Heart left ventricle (tissue), 16 donors: ENCODE results near the gene RNF126. TPM values are rescaled to one million over a fixed set of nuclear protein-coding genes. Genes with fewer than 3 reads are reported as not detected.
A peak's percentile ranks its signal among the peaks of the same experiment; 100 is the strongest.

Experiments
- ATAC-seq, 4 donors: fragments of 200-7000 bp; cut with Tn5 transposase; one replicate each; pipeline ENCODE4 v1.9.1; 2020 to 2022; ENCODE audit warnings: moderate library complexity in 4 of 4, mild to moderate bottlenecking in 3 of 4, moderate number of reproducible peaks in 1 of 4
- DNase-seq, 5 donors: peaks; one replicate each; pipeline ENCODE4 v3.0.0-alpha.2; 2020
- H3K27ac ChIP-seq, 12 donors: fragments of 200-600 bp; sonication (generic) in 4 of 12; one replicate each; pipeline versions ENCODE4 v1.5.0 to v1.8.0; 2016 to 2022; ENCODE audit warnings: mild to moderate bottlenecking in 2 of 12
- H3K27me3 ChIP-seq, 9 donors: fragments of 200-600 bp; sonication (generic) in 2 of 9; one replicate each; pipeline versions ENCODE4 v1.5.1 to v1.8.0; 2016 to 2022; ENCODE audit warnings: mild to moderate bottlenecking in 3 of 9
- H3K36me3 ChIP-seq, 9 donors: fragments of 200-600 bp; sonication (generic) in 2 of 9; one replicate each; pipeline versions ENCODE4 v1.5.0 to v1.8.0; 2018 to 2022; ENCODE audit warnings: mild to moderate bottlenecking in 2 of 9
- H3K4me1 ChIP-seq, 12 donors: fragments of 200-600 bp; sonication (generic) in 4 of 12; one replicate each; pipeline versions ENCODE4 v1.5.0 to v1.8.0; 2016 to 2022; ENCODE audit warnings: mild to moderate bottlenecking in 3 of 12
- H3K4me3 ChIP-seq, 12 donors: fragments of 200-600 bp; sonication (generic) in 4 of 12; one replicate each; pipeline versions ENCODE4 v1.5.0 to v1.8.0; 2017 to 2022; ENCODE audit warnings: mild to moderate bottlenecking in 9 of 12, moderate library complexity in 4 of 12
- H3K9me3 ChIP-seq, 12 donors: fragments of 200-600 bp; sonication (generic) in 4 of 12; one replicate each; pipeline versions ENCODE4 v1.5.0 to v1.8.0; 2016 to 2022; ENCODE audit warnings: mild to moderate bottlenecking in 1 of 12
- POLR2A ChIP-seq, 2 donors: fragments of 450-650 bp; IDR thresholded peaks; one replicate each; pipeline ENCODE4 v1.6.1; 2017; ENCODE audit warnings: antibody characterized with exemption in 2 of 2, mild to moderate bottlenecking in 2 of 2, moderate library complexity in 2 of 2
- WGBS, 4 donors: extraction: QIAGEN DNeasy Blood & Tissue Kit in 2 of 4; methylation state at CpG; one replicate each; pipeline versions ENCODE4 v1.1.5 to v1.1.7; 2013 to 2018; 5-methylcytosine and 5-hydroxymethylcytosine counted together
- intact Hi-C, 10 donors: fragments of 100-400 bp; cut with DNase I; formaldehyde crosslinking; loops; one replicate each; pipeline versions ENCODE4 v1.11.1 to v1.14.2; 2022
- polyA plus RNA-seq, 2 donors: library from polyadenylated mRNA; stranded (reverse); fragments of 200-250 nt; gene quantifications; one replicate each; pipeline ENCODE4 v1.2.3, GENCODE V29; 2013
- total RNA-seq, 9 donors: library from RNA; depleted of rRNA in 2 of 9; stranded (reverse); fragments of >200 nt in 2 of 9; fragmentation: NEBNext Ultra II Directional in 3 of 9; extraction: Animal tissue kit (Norgen Biotek cat#: 25700) in 3 of 9; gene quantifications; one replicate each; pipeline versions ENCODE4 v1.1.0 to v1.2.4, GENCODE V29; 2016 to 2023
- TF ChIP-seq, protein P1 (sequence below), 12 donors: fragments of 200-600 bp; sonication (generic) in 4 of 12; IDR thresholded peaks; one replicate each; pipeline versions ENCODE4 v1.5.0 to v1.8.0; 2018 to 2022; ENCODE audit warnings: antibody characterized with exemption in 12 of 12, mild to moderate bottlenecking in 5 of 12
- donor health status: ischemic (EF 13 %, LVEDD 7.1; RV severe dilation, severe dysfunction).
- donor health status: healthy with polysubstance abuse.
- donor health status: DM: no; HTN: yes; CAD: no.
- donor health status: DM: no; HTN: no; CAD: no.
- donor health status: ischemic (EF 25% LVEDD 6.9; RV normal size, moderate dysfunction).
- donor health status: ischemic (EF 25% LVEDD 5.7; RV mildly dilated, moderate dysfunction).
- donor health status: healthy.
- donor health status: DM: yes; HTN: yes; CAD: no.
- donor health status: ischemic (EF 35%, LVEDD 5.7; RV mildly dilated, moderate dysfunction).
- donor health status: nonischemic (EF 11% LVEDD 7.7; RV severe dilation, severe dysfunction).
- donor health status: DM: yes; HTN: yes; CAD: no.
- donor health status: PGD.
- donor health status: ischemic (EF 29% LVEDD 5.4; RV normal size, mild dysfunction).
- donor health status: nonischemic (EF 23%, LVEDD 6.1; RV moderate dilation, normal function).

The RNF126 gene
- total and polyA plus RNA-seq, 11 donors, result 21.6 to 105 (median 29.4) TPM

DNA sequence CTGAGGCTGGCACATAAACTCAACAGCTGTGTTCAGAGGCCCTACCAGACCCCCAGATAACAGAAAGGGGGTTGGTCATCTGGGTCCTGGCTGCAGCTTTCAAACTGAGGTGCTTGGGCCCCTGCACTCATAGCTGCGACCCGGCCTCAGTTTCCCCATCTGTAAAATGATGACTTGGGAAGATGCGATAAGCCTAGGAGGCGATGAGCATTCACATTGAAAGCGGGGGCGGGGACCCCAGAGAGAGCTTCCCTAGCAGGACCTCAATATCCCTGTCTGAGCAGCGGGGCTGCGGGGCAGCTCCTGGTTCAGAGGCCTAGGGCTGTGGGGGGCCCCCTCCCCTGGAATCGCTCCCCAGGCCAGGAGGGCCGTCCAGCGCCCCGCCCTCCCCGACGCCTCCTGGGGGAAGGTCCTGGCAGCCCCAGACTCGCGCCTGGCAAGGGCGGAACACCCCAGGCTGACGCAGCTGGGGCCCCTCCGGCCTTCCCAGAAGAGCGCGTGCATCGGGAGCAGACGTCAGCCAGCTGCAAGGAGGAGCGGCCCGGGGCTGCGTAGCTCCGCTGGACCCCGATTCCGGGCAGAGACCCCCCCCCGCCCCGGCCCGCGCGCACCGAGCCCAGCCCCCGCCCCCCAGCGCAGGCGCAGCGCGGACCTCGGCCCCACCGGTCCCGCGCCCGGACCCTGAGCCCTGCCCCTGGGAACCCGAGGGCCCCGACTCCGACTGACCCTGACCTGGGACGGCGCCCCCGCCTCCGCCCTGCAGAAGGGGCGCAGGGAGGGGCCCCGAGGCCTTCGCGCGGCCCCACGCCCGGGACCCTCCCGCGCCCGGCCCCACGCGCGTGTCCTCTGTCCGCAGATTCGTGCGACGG is 16.6 kb upstream of the RNF126 start:
- Histone ChIP-seq H3K4me3 (peak overlapping the region; percentile 51 to 96 (median 80)), H3K27ac (peak overlapping the region; percentile 83 to 99 (median 98)), H3K27me3 (peaks cover 0 to 18% (median 0%) of the 10 kb centered on the region in 9 donors), H3K4me1 (peaks cover 4 to 58% (median 24%) of the 10 kb centered on the region in 12 donors), H3K36me3 (peaks cover 0 to 9% (median 3%) of the 10 kb centered on the region in 9 donors), H3K9me3 (no peaks in the 10 kb centered on the region)
- TF ChIP-seq, protein P1, sequence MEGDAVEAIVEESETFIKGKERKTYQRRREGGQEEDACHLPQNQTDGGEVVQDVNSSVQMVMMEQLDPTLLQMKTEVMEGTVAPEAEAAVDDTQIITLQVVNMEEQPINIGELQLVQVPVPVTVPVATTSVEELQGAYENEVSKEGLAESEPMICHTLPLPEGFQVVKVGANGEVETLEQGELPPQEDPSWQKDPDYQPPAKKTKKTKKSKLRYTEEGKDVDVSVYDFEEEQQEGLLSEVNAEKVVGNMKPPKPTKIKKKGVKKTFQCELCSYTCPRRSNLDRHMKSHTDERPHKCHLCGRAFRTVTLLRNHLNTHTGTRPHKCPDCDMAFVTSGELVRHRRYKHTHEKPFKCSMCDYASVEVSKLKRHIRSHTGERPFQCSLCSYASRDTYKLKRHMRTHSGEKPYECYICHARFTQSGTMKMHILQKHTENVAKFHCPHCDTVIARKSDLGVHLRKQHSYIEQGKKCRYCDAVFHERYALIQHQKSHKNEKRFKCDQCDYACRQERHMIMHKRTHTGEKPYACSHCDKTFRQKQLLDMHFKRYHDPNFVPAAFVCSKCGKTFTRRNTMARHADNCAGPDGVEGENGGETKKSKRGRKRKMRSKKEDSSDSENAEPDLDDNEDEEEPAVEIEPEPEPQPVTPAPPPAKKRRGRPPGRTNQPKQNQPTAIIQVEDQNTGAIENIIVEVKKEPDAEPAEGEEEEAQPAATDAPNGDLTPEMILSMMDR (IDR thresholded peaks at IDR 0.05), result no peak
- no peak for TF ChIP-seq POLR2A (IDR thresholded peaks at IDR 0.05)
- peak in 3 of 4 donors; percentile 27 to 35 (median 32) for ATAC-seq
- peak; percentile 74 to 90 (median 84) for DNase-seq
- WGBS, 4 donors, result 1 to 41% (median 6%) methylated on average over 6 to 69 of the region's 69 CpGs
- intact Hi-C loops, result loop anchor here in 1 of 10 donors (1.0 kb wide), 1 partner anchor 15 kb away; no protein-coding TSS in a partner anchor

GRCh38 chr19:678791-679388 is 15.9 kb upstream of the RNF126 start:
- intact Hi-C loops, result no loop called here
- DNase-seq (no peak), ATAC-seq (no peak)
- Histone ChIP-seq H3K36me3 (peaks cover 0 to 9% (median 3%) of the 10 kb centered on the region in 9 donors), H3K27ac (peak overlapping the region in 11 of 12 donors; percentile 83 to 99 (median 98)), H3K4me1 (peaks cover 4 to 66% (median 24%) of the 10 kb centered on the region in 12 donors), H3K27me3 (peaks cover 0 to 19% (median 0%) of the 10 kb centered on the region in 9 donors), H3K4me3 (peak overlapping the region in 11 of 12 donors; percentile 51 to 96 (median 81)), H3K9me3 (no peaks in the 10 kb centered on the region)
- WGBS, 4 donors, result 90 to 96% (median 94%) methylated on average over 2 to 16 of the region's 16 CpGs
- no peak for TF ChIP-seq POLR2A (IDR thresholded peaks at IDR 0.05)
- TF ChIP-seq, protein P1 (IDR thresholded peaks at IDR 0.05), result no peak

DNA sequence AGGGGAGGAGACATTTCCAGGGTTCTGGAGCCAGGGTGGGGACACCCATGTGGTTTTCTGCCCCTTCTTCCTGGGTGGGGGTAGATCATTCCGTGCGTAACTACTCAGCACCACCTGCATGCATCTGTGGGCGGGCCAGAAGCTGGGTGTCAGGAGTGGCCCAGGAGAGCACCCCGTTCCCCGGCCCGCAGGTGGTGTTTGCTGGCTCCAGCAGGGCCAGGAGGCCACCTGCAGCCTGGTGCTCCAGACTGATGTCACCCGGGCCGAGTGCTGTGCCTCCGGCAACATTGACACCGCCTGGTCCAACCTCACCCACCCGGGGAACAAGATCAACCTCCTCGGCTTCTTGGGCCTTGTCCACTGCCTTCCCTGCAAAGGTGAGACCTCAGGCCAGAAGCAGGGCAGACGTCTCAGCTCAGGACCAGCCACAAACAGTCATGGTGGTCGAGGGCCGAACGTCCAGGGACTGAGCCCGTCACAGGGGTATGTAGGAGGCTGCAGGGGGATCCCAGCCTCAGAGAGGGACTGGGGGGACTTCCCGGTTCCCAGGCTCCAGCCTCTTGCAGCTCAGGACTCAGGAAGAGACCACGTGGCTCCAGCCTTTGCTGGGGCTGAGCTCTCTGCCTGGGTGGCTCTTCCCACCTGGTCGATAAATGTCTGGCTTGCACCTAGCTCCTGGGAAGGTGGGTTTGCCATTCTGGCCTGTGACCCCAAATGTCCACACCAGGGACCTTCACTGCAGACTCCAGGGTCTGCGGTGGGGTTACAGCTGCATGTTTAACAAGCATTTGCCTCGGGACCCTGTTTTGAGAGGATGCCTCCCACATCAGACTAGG is 14.8 kb upstream of the RNF126 start:
- H3K27ac ChIP-seq, result peak overlapping the region; percentile 83 to 99 (median 95)
- TF ChIP-seq, protein P1 (IDR thresholded peaks at IDR 0.05), result no peak
- no peak for TF ChIP-seq POLR2A (IDR thresholded peaks at IDR 0.05)
- DNase-seq (no peak), ATAC-seq (no peak)
- 48 to 63% (median 53%) methylated on average over 11 to 22 of the region's 22 CpGs for WGBS, 4 donors
- intact Hi-C loops, result no loop called here
- H3K27me3 ChIP-seq, result peaks cover 0 to 19% (median 0%) of the 10 kb centered on the region in 9 donors
- H3K9me3 ChIP-seq, result no peaks in the 10 kb centered on the region
- peaks cover 0 to 9% (median 3%) of the 10 kb centered on the region in 9 donors for H3K36me3 ChIP-seq
- peaks cover 4 to 66% (median 24%) of the 10 kb centered on the region in 12 donors for H3K4me1 ChIP-seq
- peak overlapping the region; percentile 44 to 87 (median 70) for H3K4me3 ChIP-seq
